Astrocyte (in vitro differentiated cells and primary cell): ENCODE data around the gene RUNX1.

ENCODE experiments used
- EZH2 ChIP-seq: IDR thresholded peaks from 2 replicates; pipeline ENCODE4 v1.6.1; 2012; ENCODE audit warnings: mild to moderate bottlenecking, low read length, inconsistent platforms; ENCODE audit not compliant: insufficient read depth
- TF ChIP-seq, protein P1 (sequence below): IDR thresholded peaks from 2 replicates; pipeline ENCODE4 v1.5.1; 2011; ENCODE audit warnings: low read depth, mild to moderate bottlenecking, inconsistent platforms, low read length, moderate library complexity; ENCODE audit not compliant: insufficient read depth

DNA sequence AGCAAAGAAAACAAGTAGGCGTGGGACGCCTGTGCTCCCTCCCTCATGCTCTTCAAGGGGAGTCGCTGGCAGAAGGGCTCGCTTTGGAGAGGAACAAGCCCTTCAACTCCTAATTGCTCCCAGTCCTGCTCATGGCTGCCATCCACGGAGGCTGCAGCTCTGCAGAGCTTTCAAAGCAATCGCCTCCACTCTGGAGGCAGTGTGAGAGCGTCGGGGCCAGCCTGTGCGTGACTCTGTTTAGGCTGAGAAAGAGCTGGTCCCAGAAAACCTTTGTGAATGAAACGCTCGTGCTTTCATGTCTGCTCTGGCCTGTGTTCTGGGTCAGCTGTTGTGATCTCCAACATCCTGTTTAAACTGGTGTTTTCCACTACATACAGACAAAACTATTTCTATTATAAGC is 23.9 kb upstream of the RUNX1 start:
- TF ChIP-seq, protein P1, sequence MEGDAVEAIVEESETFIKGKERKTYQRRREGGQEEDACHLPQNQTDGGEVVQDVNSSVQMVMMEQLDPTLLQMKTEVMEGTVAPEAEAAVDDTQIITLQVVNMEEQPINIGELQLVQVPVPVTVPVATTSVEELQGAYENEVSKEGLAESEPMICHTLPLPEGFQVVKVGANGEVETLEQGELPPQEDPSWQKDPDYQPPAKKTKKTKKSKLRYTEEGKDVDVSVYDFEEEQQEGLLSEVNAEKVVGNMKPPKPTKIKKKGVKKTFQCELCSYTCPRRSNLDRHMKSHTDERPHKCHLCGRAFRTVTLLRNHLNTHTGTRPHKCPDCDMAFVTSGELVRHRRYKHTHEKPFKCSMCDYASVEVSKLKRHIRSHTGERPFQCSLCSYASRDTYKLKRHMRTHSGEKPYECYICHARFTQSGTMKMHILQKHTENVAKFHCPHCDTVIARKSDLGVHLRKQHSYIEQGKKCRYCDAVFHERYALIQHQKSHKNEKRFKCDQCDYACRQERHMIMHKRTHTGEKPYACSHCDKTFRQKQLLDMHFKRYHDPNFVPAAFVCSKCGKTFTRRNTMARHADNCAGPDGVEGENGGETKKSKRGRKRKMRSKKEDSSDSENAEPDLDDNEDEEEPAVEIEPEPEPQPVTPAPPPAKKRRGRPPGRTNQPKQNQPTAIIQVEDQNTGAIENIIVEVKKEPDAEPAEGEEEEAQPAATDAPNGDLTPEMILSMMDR, result no peak
- no peak for TF ChIP-seq EZH2
